AG04449 (cell line): ENCODE data around the gene PHLDA2.

ENCODE experiments used
- CTCF ChIA-PET: fragments of 350-600 bp; formaldehyde crosslinking; extraction: SDS; loops from one replicate; lab custom pipeline; 2021; ENCODE audit warnings: antibody characterized with exemption; lab: Yijun Ruan, JAX
- POLR2A ChIA-PET: fragments of 400-600, 350-600 bp; formaldehyde crosslinking; extraction: SDS; loops from one replicate; lab custom pipeline; 2020; ENCODE audit warnings: antibody characterized with exemption, inconsistent platforms; lab: Yijun Ruan, JAX
- DNase-seq: peaks from one replicate; pipeline ENCODE4 v3.0.0-alpha.2; 2010; ENCODE audit warnings: low read depth, low spot score
- H3K4me3 ChIP-seq: 2 replicates; pipeline ENCODE4 v1.5.1; 2011; ENCODE audit warnings: low read depth, mild to moderate bottlenecking, control low read depth, low read length
- CTCF ChIP-seq: IDR thresholded peaks from one replicate; pipeline ENCODE4 v1.5.1; 2011; ENCODE audit warnings: mild to moderate bottlenecking, moderate library complexity, low read length, control low read depth, inconsistent platforms; ENCODE audit not compliant: insufficient read depth; ENCODE audit errors: missing control alignments

Gene PHLDA2

GRCh38 chr11:2958251-2958650, 29.0 kb upstream of the PHLDA2 start:
- no peak for DNase-seq
- TF ChIP-seq CTCF: no peak
- ChIA-PET CTCF (interaction anchor here (1.2 to 3.1 kb wide), 3 partner anchors 10 to 135 kb away, joined by 3 to 12 read pairs (median 4); no protein-coding TSS in a partner anchor), POLR2A (no interaction called here)
- H3K4me3 ChIP-seq: no peak overlapping the region

- no peak for DNase-seq
- TF ChIP-seq CTCF: no peak
- ChIA-PET POLR2A (no interaction called here), CTCF (interaction anchor here (2.0 to 3.1 kb wide), 2 partner anchors 19 to 20 kb away, joined by 5 to 12 read pairs; no protein-coding TSS in a partner anchor)
- no peak overlapping the region for H3K4me3 ChIP-seq
These were observed 26.8 kb upstream of the PHLDA2 start for GRCh38 chr11:2955906-2956476.

GRCh38 chr11:2954263-2954662, 25.0 kb upstream of the PHLDA2 start:
- no peak overlapping the region for H3K4me3 ChIP-seq
- ChIA-PET POLR2A (no interaction called here), CTCF (interaction anchor here (1.0 to 4.7 kb wide), 4 partner anchors 21 to 62 kb away, joined by 3 to 25 read pairs (median 5); partner anchors contain the start of gene PHLDA2)
- no peak for TF ChIP-seq CTCF
- no peak for DNase-seq

GRCh38 chr11:2952290-2952689, 23.1 kb upstream of the PHLDA2 start:
- POLR2A ChIA-PET: no interaction called here
- CTCF ChIA-PET: interaction anchor here (1.1 to 4.7 kb wide), 3 partner anchors 22 to 419 kb away, joined by 3 to 25 read pairs (median 5); partner anchors contain the start of gene PHLDA2
- H3K4me3 ChIP-seq: no peak overlapping the region

GRCh38 chr11:2951231-2952110, 22.3 kb upstream of the PHLDA2 start:
- TF ChIP-seq CTCF: no peak
- ChIA-PET POLR2A (no interaction called here), CTCF (interaction anchor here (1.1 to 4.7 kb wide), 2 partner anchors 22 to 419 kb away, joined by 3 to 25 read pairs; partner anchors contain the start of gene PHLDA2)
- no peak for DNase-seq
- H3K4me3 ChIP-seq: no peak overlapping the region

More at GRCh38 chr11:2952290-2952689, 23.1 kb upstream of the PHLDA2 start:
- no peak for TF ChIP-seq CTCF
- no peak for DNase-seq

- DNase-seq: no peak
- ChIA-PET CTCF (interaction anchor here (4.7 kb wide), 1 partner anchor 21 kb away, joined by 25 read pairs; the partner anchor contains the start of gene PHLDA2), POLR2A (no interaction called here)
- H3K4me3 ChIP-seq: no peak overlapping the region
- no peak for TF ChIP-seq CTCF
These were observed 21.6 kb upstream of the PHLDA2 start for GRCh38 chr11:2950825-2951224.
